GM12892 (cell line): Measurements from ENCODE around the gene TTC33.
A peak's percentile ranks its signal among the peaks of the same experiment; 100 is the strongest.
"Not testable (repeated sequence)": the region's sequence is repeated elsewhere in the genome, so short reads cannot be mapped to it uniquely, and the experiment has no call there.

Experiments used
- DNase-seq: peaks from one replicate; pipeline ENCODE4 v3.0.0; 2011; ENCODE audit not compliant: insufficient read length
- FAIRE-seq: peaks from 2 replicates; lab custom pipeline; 2011; peaks lifted over from hg19 to GRCh38; lab: Jason Lieb, UNC
- POLR2A ChIP-seq: IDR thresholded peaks from 2 replicates; pipeline ENCODE4 v1.6.1; 2011; ENCODE audit warnings: low read depth, low read length, control low read depth
- POLR2AphosphoS5 ChIP-seq: IDR thresholded peaks from 2 replicates; pipeline ENCODE4 v1.6.1; 2011; ENCODE audit warnings: low read depth, low read length, control low read depth
- TAF1 ChIP-seq: IDR thresholded peaks from 2 replicates; pipeline ENCODE4 v1.6.1; 2011; ENCODE audit warnings: low read depth, mild to moderate bottlenecking, control low read depth, low read length, borderline replicate concordance

The TTC33 gene

DNA sequence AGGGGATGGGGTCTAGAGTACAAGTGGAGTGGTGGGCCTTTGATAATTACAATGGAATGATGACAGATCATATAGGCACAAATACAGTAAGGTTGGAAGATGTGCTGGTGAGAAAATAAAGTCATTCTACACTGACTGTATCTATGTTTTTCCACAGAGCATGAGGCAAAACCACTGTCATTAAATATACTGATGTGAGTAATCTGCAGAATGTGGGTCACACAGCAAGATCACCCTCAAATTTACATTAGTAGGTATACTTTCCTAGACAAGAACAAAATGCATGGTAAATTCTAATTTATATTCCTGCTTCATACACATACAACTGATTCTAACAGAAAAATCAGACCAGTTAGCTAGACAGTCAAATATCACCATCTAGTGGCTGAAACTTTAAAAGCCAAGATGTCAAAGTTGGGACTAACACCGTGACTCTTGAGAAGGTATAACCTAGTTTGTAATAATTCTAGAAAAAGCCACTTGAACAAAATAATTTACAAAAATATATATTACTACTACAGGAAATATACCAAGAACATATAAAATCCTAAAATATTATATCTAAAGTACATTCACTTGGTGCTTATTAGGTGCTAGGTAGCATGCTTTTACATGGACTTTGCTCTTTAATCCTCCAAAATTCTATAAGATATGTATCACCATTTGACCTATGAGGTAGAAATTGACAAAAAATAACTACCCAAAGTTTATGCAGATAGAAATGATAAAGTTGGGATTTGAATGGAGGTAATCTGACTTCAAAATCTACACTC is 19.5 kb downstream of the TTC33 start:
- DNase-seq = no peak
- TF ChIP-seq POLR2AphosphoS5 (no peak), POLR2A (no peak), TAF1 (no peak)
- FAIRE-seq = no peak

DNA sequence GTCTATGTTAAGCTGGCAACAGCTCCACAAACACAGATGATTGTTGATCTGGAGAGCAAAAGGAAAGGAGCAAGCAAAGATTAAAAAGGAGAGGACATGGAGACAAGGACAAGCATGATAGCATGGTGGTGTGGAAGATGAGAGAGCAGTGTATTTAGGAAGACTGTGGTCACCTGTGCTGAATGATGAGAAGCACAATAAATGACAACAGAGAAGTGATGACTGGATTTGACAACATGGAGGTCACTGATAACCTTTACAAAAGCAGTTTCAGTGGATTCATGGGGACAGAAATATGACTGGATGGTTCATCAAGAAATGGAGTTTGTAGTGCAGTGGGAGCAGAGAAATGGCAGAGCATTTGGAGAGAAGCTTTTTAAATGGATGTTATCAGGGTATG is 20.2 kb downstream of the TTC33 start:
- FAIRE-seq = no peak
- no peak for DNase-seq
- no peak for TF ChIP-seq POLR2AphosphoS5
- TF ChIP-seq POLR2A = no peak
- TF ChIP-seq TAF1 = no peak

DNA sequence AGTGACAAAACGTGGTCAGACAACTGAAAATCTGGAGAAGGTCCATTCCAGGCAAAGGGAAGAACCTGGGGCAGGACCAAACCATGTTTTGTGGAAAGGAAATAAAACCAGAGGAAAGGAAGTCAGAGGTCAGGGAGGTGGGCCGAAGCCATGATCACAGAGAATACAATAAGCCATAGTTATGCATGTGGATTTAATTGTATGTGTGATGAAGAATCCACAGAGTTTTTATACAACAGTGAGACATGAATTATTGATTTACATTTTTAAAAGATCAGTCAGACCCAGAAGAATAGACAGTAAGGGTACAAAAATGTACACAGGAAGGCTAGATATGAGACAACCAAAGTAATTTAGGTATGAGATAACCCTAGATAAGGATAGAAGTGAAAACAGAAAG is 20.8 kb downstream of the TTC33 start:
- FAIRE-seq (no peak), DNase-seq (no peak)
- no peak for TF ChIP-seq TAF1
- TF ChIP-seq POLR2A = no peak
- no peak for TF ChIP-seq POLR2AphosphoS5

DNA sequence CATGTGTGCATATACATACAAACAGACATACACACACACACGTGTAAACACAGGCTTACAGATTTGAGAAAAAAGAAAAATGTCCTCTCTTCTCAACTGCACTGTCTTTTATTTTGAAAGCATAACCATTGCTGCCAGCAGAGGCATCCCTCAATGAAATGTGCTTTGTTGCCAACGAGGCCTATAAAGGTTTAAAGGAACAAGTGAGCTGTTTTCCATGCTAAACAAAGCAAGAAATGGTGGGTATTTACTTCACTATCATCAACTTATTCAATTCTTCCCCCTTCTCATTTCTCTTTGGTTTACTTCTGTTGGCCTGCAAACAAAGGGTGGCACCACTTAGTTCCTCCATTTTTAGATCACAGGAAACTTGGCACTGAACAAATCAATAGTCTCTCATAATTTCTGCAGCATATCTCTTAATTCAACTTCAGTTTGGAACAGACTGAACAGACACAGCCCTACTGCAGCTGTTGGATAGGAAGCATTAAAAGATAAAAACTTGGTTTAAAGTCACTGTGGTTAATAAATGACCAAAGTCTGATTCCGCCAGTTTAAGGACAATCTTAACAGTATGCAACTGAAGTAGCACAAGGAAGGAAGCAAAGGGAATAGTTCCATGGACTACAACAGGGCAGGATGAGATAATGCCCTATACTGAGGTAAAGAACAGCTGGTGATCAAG is 21.7 kb downstream of the TTC33 start:
- FAIRE-seq = no peak
- no peak for DNase-seq
- TF ChIP-seq POLR2A = no peak
- TF ChIP-seq POLR2AphosphoS5 = no peak
- no peak for TF ChIP-seq TAF1

DNA sequence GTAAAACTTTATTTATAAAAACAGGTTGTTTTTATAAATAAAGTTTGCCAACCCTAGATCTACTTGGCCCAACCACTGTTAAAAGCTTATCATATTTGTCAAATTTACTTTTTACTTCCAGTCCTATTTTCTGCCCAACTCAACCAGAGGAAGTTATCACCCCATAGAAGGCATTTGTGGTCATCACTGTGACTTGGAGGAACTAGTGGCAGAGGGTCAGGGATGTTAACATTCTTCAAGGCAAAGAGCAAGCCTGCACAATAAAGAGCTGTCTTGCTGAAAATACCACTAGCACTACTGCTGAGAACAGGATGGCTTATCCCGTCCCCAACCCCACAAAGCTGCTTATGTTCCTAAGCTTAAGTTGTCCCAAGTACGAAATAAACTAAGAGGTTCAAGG is 22.3 kb downstream of the TTC33 start:
- FAIRE-seq (no peak), DNase-seq (no peak)
- no peak for TF ChIP-seq POLR2A
- TF ChIP-seq TAF1 = no peak
- TF ChIP-seq POLR2AphosphoS5 = no peak

DNA sequence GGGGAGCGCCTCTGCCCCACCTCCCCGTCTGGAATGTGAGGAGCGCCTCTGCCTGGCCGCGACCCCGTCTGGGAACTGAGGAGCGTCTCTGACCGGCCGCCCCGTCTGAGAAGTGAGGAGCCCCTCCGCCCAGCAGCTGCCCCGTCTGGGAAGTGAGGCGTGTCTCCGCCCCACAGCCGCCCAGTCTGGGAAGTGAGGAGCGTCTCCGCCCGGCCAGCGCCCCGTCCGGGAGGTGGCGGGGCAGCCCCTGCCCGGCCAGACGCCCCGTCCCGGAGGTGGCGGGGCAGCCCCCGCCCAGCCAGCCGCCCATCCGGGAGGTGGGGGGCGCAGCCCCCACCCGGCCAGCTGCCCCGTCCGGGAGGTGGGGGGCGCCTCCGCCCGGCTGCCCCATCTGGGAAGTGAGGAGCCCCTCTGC is 33.3 kb downstream of the TTC33 start:
- not testable (repeated sequence) for FAIRE-seq, DNase-seq

DNA sequence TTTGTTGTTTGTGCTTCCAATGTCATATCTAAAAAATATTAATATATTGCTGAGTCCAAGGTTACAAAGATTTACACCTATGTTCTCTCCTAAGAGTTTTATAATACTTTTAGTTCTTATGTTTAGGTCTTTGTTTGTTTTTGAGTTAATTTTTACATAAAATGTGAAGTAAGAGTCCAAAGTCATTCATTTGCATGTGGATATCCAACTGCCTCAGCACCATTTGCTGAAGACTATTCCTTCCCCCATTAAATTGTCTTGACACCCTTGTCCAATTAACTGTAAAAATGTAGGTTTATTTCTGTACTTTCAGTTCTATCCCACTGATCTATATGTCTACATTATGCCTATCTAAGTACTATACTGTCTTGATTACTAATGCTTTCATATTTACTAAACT is 35.7 kb downstream of the TTC33 start:
- TF ChIP-seq POLR2AphosphoS5 (no peak), POLR2A (no peak), TAF1 (no peak)
- no peak for FAIRE-seq
- no peak for DNase-seq

DNA sequence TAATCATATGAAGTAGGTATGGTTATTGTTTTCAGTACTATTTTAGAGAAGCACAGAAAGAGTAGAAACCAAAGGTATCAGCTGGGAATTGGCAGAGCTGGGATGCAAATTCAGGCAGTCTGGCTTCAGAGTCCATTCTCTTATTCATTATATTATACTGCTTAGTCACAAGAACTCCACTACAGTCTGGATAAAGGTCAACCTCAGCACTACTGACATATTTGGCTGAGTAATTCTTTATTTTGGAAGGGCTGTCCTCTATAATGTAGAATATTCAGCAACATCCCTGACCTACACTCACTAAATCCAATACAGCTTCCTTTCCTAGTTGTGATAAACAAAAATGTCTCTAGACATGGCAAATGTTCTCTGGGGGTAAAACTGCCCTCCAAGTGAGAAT is 38.5 kb downstream of the TTC33 start:
- no peak for DNase-seq
- FAIRE-seq = no peak
- TF ChIP-seq POLR2AphosphoS5 (no peak), TAF1 (no peak), POLR2A (no peak)

DNA sequence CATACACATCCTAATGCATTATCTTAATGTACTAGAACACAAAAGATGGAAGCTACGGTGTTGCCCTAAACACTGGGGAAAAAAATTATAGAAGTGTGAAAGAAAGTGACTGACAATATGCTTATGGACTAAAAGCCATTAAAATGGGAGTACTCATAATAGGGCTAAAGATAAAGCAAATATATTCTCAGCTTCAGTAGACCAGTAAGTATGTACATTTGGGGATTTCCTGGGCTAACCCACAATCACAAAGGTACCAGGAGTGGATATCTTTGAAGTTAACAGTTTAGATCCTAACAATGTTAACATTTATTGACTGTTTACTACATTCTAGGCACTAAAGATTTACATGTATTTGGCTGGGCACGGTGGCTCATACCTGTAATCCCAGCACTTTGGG is 39.2 kb downstream of the TTC33 start:
- FAIRE-seq = no peak

DNA sequence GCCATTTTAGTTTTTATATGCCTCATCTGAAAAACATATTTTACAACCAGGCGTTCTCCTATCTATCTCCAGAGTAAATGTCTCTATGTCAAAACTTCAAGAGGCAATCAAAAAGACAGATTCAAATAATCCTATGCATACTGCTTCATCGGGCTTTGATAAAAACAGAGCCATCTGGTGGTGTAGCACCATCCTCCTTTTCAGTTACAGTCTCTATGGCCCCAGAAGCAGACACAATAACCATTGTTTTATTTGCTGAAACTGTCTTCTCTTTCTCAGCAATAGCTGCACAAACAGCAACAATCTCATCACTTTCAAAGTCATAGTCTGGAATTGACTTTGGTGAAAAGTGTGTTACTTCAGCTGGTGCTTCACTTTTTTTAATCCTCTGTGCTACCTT is 39.8 kb downstream of the TTC33 start:
- FAIRE-seq (peak; percentile 63), DNase-seq (no peak)

More for the DNA sequence above, 39.2 kb downstream of the TTC33 start:
- DNase-seq = no peak
- TF ChIP-seq POLR2A = no peak
- TF ChIP-seq TAF1 = no peak
- no peak for TF ChIP-seq POLR2AphosphoS5

DNA sequence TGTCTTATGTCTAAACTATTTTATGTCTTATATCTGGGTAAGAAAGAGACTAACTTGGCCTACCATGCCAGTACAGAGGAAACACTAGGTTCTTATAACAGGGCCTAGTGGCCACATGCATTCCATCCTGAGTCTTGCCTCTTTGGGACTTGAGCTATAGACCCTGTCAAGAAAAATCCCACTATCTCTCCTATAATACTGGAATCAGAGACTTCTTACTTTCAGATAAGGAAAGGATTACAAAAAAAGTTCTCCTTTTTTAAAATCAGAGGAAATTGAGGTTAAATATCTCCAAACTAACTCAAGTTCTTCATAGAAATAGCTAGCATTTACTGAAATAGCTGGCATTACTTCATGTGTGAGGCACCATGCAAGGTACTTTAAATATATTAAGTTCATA is 41.8 kb downstream of the TTC33 start:
- TF ChIP-seq POLR2A (no peak), TAF1 (no peak), POLR2AphosphoS5 (no peak)
- DNase-seq (no peak), FAIRE-seq (no peak)

More for the DNA sequence above, 39.8 kb downstream of the TTC33 start:
- no peak for TF ChIP-seq POLR2A
- TF ChIP-seq POLR2AphosphoS5 = no peak
- TF ChIP-seq TAF1 = no peak

DNA sequence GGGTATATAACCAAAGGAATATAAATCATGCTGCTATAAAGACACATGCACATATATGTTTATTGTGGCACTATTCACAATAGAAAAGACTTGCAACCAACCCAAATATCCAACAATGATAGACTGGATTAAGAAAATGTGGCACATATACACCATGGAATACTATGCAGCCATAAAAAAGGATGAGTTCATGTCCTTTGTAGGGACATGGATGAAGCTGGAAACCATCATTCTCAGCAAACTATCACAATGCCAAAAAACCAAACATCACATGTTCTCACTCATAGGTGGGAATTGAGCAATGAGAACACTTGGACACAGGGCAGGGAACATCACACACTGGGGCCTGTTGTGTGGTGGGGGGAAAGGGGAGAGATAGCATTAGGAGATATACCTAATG is 45.2 kb downstream of the TTC33 start:
- not testable (repeated sequence) for DNase-seq, FAIRE-seq

DNA sequence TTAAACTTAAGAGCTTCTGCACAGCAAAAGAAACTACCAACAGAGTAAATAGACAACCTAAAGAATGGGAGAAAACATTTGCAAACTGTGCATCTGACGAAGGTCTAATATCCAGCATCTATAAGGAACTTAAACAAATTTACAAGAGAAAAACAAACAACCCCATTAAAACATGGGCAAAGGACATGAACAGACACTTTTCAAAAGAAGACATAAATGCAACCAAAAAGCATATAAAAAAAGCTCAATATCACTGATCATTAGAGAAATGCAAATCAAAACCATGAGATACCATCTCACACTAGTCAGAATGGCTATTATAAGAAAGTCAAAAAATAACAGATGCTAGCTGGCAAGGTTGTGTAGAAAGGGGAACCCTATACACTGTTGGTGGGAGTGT is 50.3 kb downstream of the TTC33 start:
- FAIRE-seq, DNase-seq: not testable (repeated sequence)

DNA sequence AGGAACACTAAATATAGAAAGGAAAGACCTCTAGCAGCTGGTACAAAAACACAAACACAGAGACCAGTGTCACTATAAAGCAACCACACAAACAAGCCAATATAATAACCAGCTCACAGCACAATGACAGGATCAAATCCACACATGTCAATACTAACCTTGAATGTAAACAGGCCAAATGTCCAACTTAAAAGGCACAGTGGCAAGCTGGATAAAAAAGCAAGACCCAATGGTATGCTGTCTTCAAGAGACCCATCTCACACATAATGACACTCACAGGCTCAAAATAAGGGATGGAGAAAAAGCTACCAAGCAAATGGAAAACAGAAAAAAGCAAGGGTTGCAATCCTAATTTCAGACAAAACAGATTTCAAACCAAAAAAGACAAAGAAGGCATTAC is 53.7 kb downstream of the TTC33 start:
- not testable (repeated sequence) for FAIRE-seq

More for the DNA sequence above, 53.7 kb downstream of the TTC33 start:
- not testable (repeated sequence) for DNase-seq
